H1 (cell line): ENCODE data around the gene STEAP2. TPM values are rescaled to one million over a fixed set of nuclear protein-coding genes. Genes with fewer than 3 reads are reported as not detected.

ENCODE experiments used
- ASH2L ChIP-seq: fragments of 200-600, 300-600 bp; sonication (generic); IDR thresholded peaks from one replicate; pipeline ENCODE4 v1.7.1; 2017; ENCODE audit warnings: low read length
- BRCA1 ChIP-seq: IDR thresholded peaks from 2 replicates; pipeline ENCODE4 v1.6.1; 2012; ENCODE audit warnings: low read depth, low read length, improper control_type of control experiment
- JUN ChIP-seq: IDR thresholded peaks from 2 replicates; pipeline ENCODE4 v1.6.1; 2011; ENCODE audit warnings: low read depth, mild to moderate bottlenecking, improper control_type of control experiment, low read length
- KDM5A ChIP-seq: fragments of 200-600 bp; IDR thresholded peaks from 2 replicates; pipeline ENCODE4 v1.7.1; 2012; ENCODE audit warnings: mild to moderate bottlenecking, low read length, inconsistent platforms, mixed read lengths
- MAFK ChIP-seq: IDR thresholded peaks from 2 replicates; pipeline ENCODE4 v1.6.1; 2012; ENCODE audit warnings: low read depth, mild to moderate bottlenecking, improper control_type of control experiment, low read length
- SAP30 ChIP-seq: fragments of 300-600 bp; sonication (generic); IDR thresholded peaks from 2 replicates; pipeline ENCODE4 v1.7.1; 2012; ENCODE audit warnings: low read length, moderate library complexity, mild to moderate bottlenecking, inconsistent platforms; ENCODE audit not compliant: insufficient read depth, insufficient replicate concordance
- SP1 ChIP-seq: IDR thresholded peaks from 2 replicates; pipeline ENCODE4 v1.6.1; 2011; ENCODE audit warnings: low read depth, low read length
- SP4 ChIP-seq: IDR thresholded peaks from 2 replicates; pipeline ENCODE4 v1.6.1; 2012; ENCODE audit warnings: low read length, inconsistent platforms
- polyA plus RNA-seq, 7 experiments: library from polyadenylated mRNA; depleted of rRNA in 3 of 7; stranded (reverse) in 5 of 7; unstranded in 2 of 7; fragments of >200 nt in 5 of 7; fragments of 200-250 nt in 2 of 7; gene quantifications; 1 replicate in 5 of 7; 2 replicates in 1 of 7; 4 replicates in 1 of 7; pipeline versions ENCODE4 v1.2.1 to v1.2.3, GENCODE V29; 2011 to 2013; ENCODE audit warnings: missing spikeins in 2 of 7, mixed read lengths in 2 of 7
- total RNA-seq: library from RNA; stranded (reverse); fragmentation: NEBNext Ultra II Directional; extraction: Animal tissue kit (Norgen Biotek cat#: 25700); gene quantifications from 2 replicates; pipeline ENCODE4 v1.2.1, GENCODE V29; 2021
- TF ChIP-seq, protein P1 (sequence below): fragments of 300-600 bp; sonication (generic); IDR thresholded peaks from 2 replicates; pipeline ENCODE4 v1.7.1; 2012; ENCODE audit warnings: low read length, moderate library complexity, mild to moderate bottlenecking, inconsistent platforms; ENCODE audit not compliant: insufficient replicate concordance

Gene STEAP2
- total and polyA plus RNA-seq, 2 of the 8 experiments (the other 6 are each of a cell fraction or from before 2014, with no cell fraction given): 13.4 to 18.4 TPM

DNA sequence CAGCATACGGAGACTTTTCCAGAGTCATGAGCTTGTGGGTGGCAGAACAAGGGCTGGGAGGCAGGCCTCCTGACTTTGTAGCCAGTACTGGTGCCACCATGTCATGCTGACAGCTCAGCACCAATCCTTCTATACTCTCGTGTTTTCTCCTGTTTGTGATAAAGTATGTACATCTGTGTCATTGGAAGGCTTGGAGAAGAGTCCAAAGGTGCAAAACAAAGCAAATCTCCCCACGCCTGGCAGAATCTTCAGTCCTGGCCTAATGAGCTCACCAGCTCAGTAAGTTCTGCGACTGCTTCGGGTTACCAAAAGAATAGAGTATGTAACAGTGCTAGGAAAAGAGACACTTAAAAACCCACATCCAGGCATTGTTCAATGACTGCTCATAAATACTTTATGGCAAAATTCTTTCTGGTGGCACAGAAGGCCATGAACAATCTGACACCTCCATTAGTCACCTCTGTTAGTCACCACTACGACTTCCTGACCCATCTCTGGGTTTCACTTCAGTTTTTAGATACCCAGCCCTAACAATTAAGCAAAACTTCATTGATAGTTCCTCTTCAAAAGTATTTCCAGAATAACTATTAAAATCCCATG, 32.8 kb upstream of the STEAP2 start (continued):
- TF ChIP-seq, protein P1, sequence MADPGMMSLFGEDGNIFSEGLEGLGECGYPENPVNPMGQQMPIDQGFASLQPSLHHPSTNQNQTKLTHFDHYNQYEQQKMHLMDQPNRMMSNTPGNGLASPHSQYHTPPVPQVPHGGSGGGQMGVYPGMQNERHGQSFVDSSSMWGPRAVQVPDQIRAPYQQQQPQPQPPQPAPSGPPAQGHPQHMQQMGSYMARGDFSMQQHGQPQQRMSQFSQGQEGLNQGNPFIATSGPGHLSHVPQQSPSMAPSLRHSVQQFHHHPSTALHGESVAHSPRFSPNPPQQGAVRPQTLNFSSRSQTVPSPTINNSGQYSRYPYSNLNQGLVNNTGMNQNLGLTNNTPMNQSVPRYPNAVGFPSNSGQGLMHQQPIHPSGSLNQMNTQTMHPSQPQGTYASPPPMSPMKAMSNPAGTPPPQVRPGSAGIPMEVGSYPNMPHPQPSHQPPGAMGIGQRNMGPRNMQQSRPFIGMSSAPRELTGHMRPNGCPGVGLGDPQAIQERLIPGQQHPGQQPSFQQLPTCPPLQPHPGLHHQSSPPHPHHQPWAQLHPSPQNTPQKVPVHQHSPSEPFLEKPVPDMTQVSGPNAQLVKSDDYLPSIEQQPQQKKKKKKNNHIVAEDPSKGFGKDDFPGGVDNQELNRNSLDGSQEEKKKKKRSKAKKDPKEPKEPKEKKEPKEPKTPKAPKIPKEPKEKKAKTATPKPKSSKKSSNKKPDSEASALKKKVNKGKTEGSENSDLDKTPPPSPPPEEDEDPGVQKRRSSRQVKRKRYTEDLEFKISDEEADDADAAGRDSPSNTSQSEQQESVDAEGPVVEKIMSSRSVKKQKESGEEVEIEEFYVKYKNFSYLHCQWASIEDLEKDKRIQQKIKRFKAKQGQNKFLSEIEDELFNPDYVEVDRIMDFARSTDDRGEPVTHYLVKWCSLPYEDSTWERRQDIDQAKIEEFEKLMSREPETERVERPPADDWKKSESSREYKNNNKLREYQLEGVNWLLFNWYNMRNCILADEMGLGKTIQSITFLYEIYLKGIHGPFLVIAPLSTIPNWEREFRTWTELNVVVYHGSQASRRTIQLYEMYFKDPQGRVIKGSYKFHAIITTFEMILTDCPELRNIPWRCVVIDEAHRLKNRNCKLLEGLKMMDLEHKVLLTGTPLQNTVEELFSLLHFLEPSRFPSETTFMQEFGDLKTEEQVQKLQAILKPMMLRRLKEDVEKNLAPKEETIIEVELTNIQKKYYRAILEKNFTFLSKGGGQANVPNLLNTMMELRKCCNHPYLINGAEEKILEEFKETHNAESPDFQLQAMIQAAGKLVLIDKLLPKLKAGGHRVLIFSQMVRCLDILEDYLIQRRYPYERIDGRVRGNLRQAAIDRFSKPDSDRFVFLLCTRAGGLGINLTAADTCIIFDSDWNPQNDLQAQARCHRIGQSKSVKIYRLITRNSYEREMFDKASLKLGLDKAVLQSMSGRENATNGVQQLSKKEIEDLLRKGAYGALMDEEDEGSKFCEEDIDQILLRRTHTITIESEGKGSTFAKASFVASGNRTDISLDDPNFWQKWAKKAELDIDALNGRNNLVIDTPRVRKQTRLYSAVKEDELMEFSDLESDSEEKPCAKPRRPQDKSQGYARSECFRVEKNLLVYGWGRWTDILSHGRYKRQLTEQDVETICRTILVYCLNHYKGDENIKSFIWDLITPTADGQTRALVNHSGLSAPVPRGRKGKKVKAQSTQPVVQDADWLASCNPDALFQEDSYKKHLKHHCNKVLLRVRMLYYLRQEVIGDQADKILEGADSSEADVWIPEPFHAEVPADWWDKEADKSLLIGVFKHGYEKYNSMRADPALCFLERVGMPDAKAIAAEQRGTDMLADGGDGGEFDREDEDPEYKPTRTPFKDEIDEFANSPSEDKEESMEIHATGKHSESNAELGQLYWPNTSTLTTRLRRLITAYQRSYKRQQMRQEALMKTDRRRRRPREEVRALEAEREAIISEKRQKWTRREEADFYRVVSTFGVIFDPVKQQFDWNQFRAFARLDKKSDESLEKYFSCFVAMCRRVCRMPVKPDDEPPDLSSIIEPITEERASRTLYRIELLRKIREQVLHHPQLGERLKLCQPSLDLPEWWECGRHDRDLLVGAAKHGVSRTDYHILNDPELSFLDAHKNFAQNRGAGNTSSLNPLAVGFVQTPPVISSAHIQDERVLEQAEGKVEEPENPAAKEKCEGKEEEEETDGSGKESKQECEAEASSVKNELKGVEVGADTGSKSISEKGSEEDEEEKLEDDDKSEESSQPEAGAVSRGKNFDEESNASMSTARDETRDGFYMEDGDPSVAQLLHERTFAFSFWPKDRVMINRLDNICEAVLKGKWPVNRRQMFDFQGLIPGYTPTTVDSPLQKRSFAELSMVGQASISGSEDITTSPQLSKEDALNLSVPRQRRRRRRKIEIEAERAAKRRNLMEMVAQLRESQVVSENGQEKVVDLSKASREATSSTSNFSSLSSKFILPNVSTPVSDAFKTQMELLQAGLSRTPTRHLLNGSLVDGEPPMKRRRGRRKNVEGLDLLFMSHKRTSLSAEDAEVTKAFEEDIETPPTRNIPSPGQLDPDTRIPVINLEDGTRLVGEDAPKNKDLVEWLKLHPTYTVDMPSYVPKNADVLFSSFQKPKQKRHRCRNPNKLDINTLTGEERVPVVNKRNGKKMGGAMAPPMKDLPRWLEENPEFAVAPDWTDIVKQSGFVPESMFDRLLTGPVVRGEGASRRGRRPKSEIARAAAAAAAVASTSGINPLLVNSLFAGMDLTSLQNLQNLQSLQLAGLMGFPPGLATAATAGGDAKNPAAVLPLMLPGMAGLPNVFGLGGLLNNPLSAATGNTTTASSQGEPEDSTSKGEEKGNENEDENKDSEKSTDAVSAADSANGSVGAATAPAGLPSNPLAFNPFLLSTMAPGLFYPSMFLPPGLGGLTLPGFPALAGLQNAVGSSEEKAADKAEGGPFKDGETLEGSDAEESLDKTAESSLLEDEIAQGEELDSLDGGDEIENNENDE: no peak
- TF ChIP-seq JUN (no peak), KDM5A (no peak), SP4 (no peak), SAP30 (no peak), MAFK (no peak), BRCA1 (no peak), SP1 (no peak), ASH2L (no peak)
